Transverse colon (tissue), 4 donors: Measurements from ENCODE around the gene LBX1.

Experiments
- CTCF ChIP-seq, 5 experiments: fragments of 200-600 bp in 3 of 5; fragments of 450-650 bp in 2 of 5; sonication (generic) in 3 of 5; IDR thresholded peaks; 1 replicate in 2 of 5; 2 replicates in 3 of 5; pipeline ENCODE4 v1.5.1; 2016 to 2017; ENCODE audit warnings: antibody characterized with exemption in 5 of 5, inconsistent platforms in 3 of 5, mild to moderate bottlenecking in 2 of 5, moderate library complexity in 1 of 5
- EP300 ChIP-seq: sonication (generic); formaldehyde crosslinking; IDR thresholded peaks from one replicate; pipeline ENCODE4 v1.6.1; 2017; ENCODE audit warnings: antibody characterized with exemption, low read depth
- POLR2AphosphoS5 ChIP-seq, 3 donors: sonication (generic); formaldehyde crosslinking; IDR thresholded peaks; one replicate each; pipeline ENCODE4 v1.6.1; 2016; ENCODE audit warnings: antibody characterized with exemption in 3 of 3

GRCh38 chr10:101270763-101271162 is 41.5 kb upstream of the LBX1 start:
- TF ChIP-seq CTCF (IDR thresholded peaks at IDR 0.05) (no peak), EP300 (no peak), POLR2AphosphoS5 (IDR thresholded peaks at IDR 0.05) (no peak)
